Left lung (tissue), 10 donors: ENCODE results near the gene BCL7A. TPM values are rescaled to one million over a fixed set of nuclear protein-coding genes. Genes with fewer than 3 reads are reported as not detected.

Source experiments
- ATAC-seq: fragments of 200-7000 bp; cut with Tn5 transposase; one replicate; pipeline ENCODE4 v1.9.1; 2020; ENCODE audit warnings: moderate library complexity
- DNase-seq, 4 donors: peaks; one replicate each; pipeline ENCODE4 v3.0.0-alpha.2; 2013 to 2020
- H3K27ac ChIP-seq, 2 donors: fragments of 200-600 bp; sonication (generic) in 1 of 2; one replicate each; pipeline versions ENCODE4 v1.5.0 to v1.8.0; 2020 to 2021
- H3K27me3 ChIP-seq, 2 donors: fragments of 200-600 bp; sonication (generic) in 1 of 2; one replicate each; pipeline versions ENCODE4 v1.5.0 to v1.8.0; 2020 to 2021
- H3K36me3 ChIP-seq, 2 donors: fragments of 200-600 bp; sonication (generic) in 1 of 2; one replicate each; pipeline versions ENCODE4 v1.5.0 to v1.8.0; 2020 to 2021
- H3K4me1 ChIP-seq, 2 donors: fragments of 200-600 bp; one replicate each; pipeline ENCODE4 v1.8.0; 2021
- H3K4me3 ChIP-seq, 2 donors: fragments of 200-600 bp; sonication (generic) in 1 of 2; one replicate each; pipeline versions ENCODE4 v1.5.0 to v1.8.0; 2020 to 2021; ENCODE audit warnings: mild to moderate bottlenecking in 1 of 2
- H3K9me3 ChIP-seq, 2 donors: fragments of 200-600 bp; sonication (generic) in 1 of 2; one replicate each; pipeline versions ENCODE4 v1.5.0 to v1.8.0; 2020 to 2021
- CTCF ChIP-seq, 2 donors: fragments of 200-600 bp; sonication (generic) in 1 of 2; IDR thresholded peaks; one replicate each; pipeline versions ENCODE4 v1.5.0 to v1.8.0; 2021; ENCODE audit warnings: antibody characterized with exemption in 2 of 2
- intact Hi-C, 2 donors: fragments of 100-400 bp; cut with DNase I; formaldehyde crosslinking; loops; one replicate each; pipeline versions ENCODE4 v1.11.2 to v1.14.2; 2022
- polyA plus RNA-seq, 6 donors: library from polyadenylated mRNA; unstranded; fragments of 120-200 nt; gene quantifications; one replicate each; pipeline ENCODE4 v1.2.1, GENCODE V29; 2013; ENCODE audit not compliant: insufficient read length in 6 of 6
- total RNA-seq, 2 donors: library from RNA; stranded (reverse); fragmentation: NEBNext Ultra II Directional; extraction: Animal tissue kit (Norgen Biotek cat#: 25700); gene quantifications; one replicate each; pipeline ENCODE4 v1.2.1, GENCODE V29; 2021
- donor health status: DM: no; HTN: yes; CAD: no.
- donor health status: DM: no; HTN: no; CAD: no.

The BCL7A gene
- total and polyA plus RNA-seq, 8 donors: 7.0 to 18.4 (median 16.8) TPM

GRCh38 chr12:122067548-122067947 lies 45.9 kb downstream of the BCL7A start:
- ATAC-seq (no peak), DNase-seq (no peak)
- intact Hi-C loops: no loop called here
- Histone ChIP-seq H3K9me3 (no peaks in the 10 kb centered on the region), H3K4me1 (peaks cover 6 to 38% of the 10 kb centered on the region in 2 donors), H3K4me3 (no peak overlapping the region), H3K27me3 (no peaks in the 10 kb centered on the region), H3K36me3 (no peaks in the 10 kb centered on the region), H3K27ac (no peak overlapping the region)
- TF ChIP-seq CTCF (IDR thresholded peaks at IDR 0.05): no peak

DNA sequence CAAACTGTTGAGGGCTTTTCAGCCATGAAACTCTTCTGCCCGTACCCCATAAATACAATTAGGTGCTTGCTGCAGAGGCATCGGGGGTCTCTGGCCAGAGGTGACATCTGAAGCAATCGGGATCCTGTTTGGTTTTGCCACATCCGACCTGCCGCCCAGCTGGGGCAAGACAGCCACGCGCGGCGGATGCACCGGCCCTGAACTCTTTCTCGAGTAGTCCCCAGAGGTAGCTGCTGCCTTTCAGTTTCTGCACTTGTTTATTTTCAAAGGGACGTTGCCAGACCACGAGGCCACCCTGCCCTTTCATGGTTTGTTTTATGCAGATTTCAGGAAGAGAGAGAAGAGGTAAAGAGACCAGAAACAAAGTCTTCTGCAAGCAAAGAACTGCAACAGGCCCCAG lies 46.3 kb downstream of the BCL7A start:
- Histone ChIP-seq H3K36me3 (no peaks in the 10 kb centered on the region), H3K27ac (no peak overlapping the region), H3K9me3 (no peaks in the 10 kb centered on the region), H3K27me3 (no peaks in the 10 kb centered on the region), H3K4me3 (no peak overlapping the region), H3K4me1 (peaks cover 2 to 34% of the 10 kb centered on the region in 2 donors)
- DNase-seq (no peak), ATAC-seq (no peak)
- intact Hi-C loops: no loop called here
- no peak for TF ChIP-seq CTCF (IDR thresholded peaks at IDR 0.05)

- Histone ChIP-seq H3K9me3 (no peaks in the 10 kb centered on the region), H3K36me3 (no peaks in the 10 kb centered on the region), H3K27ac (no peak overlapping the region), H3K27me3 (no peaks in the 10 kb centered on the region), H3K4me1 (peaks cover 2 to 23% of the 10 kb centered on the region in 2 donors), H3K4me3 (no peak overlapping the region)
- TF ChIP-seq CTCF (IDR thresholded peaks at IDR 0.05): no peak
- ATAC-seq: peak; percentile 59
- intact Hi-C loops: no loop called here
- peak in 3 of 4 donors; percentile 14 to 58 (median 53) for DNase-seq
Measured at GRCh38 chr12:122072031-122072970, 50.6 kb downstream of the BCL7A start.

GRCh38 chr12:122073815-122074214 lies 52.1 kb downstream of the BCL7A start:
- ATAC-seq: no peak
- H3K4me1 ChIP-seq: peaks cover 0 to 21% of the 10 kb centered on the region in 2 donors
- no peak for DNase-seq
- H3K27me3 ChIP-seq: no peaks in the 10 kb centered on the region
- H3K36me3 ChIP-seq: no peaks in the 10 kb centered on the region
- no peak overlapping the region for H3K4me3 ChIP-seq
- intact Hi-C loops: no loop called here
- no peak overlapping the region for H3K27ac ChIP-seq
- H3K9me3 ChIP-seq: no peaks in the 10 kb centered on the region
- no peak for TF ChIP-seq CTCF (IDR thresholded peaks at IDR 0.05)

- intact Hi-C loops: no loop called here
- no peaks in the 10 kb centered on the region for H3K9me3 ChIP-seq
- no peak overlapping the region for H3K4me3 ChIP-seq
- TF ChIP-seq CTCF (IDR thresholded peaks at IDR 0.05): no peak
- no peak for DNase-seq
- no peaks in the 10 kb centered on the region for H3K36me3 ChIP-seq
- no peak overlapping the region for H3K27ac ChIP-seq
- peaks cover 14 to 47% of the 10 kb centered on the region in 2 donors for H3K4me1 ChIP-seq
- no peaks in the 10 kb centered on the region for H3K27me3 ChIP-seq
- no peak for ATAC-seq
Measured at GRCh38 chr12:122076743-122077495, 55.2 kb downstream of the BCL7A start.
